CD4-positive, CD25-positive, alpha-beta regulatory T cell (primary cell): Measurements from ENCODE around the gene RASGRP3. TPM values are rescaled to one million over a fixed set of nuclear protein-coding genes. Genes with fewer than 3 reads are reported as not detected.

Experiments used
- ATAC-seq, 2 donors: fragments of 150-1000 bp; cut with Tn5 transposase; one replicate each; pipeline ENCODE4 v1.10.0; 2021; ENCODE audit warnings: low read depth in 2 of 2, moderate number of reproducible peaks in 2 of 2, moderate library complexity in 1 of 2
- DNase-seq, 3 donors: peaks; one replicate each; pipeline versions ENCODE4 v3.0.0 to v3.0.0-alpha.2; 2012 to 2022; ENCODE audit warnings: mixed read lengths in 1 of 3
- H3K27ac ChIP-seq: one replicate; pipeline ENCODE4 v1.7.0; 2013; ENCODE audit warnings: mild to moderate bottlenecking, low read length; ENCODE audit not compliant: insufficient read depth, poor library complexity, severe bottlenecking
- H3K27me3 ChIP-seq: one replicate; pipeline ENCODE4 v1.7.0; 2013; ENCODE audit warnings: low read length; ENCODE audit not compliant: control insufficient read depth, insufficient read depth
- H3K36me3 ChIP-seq: one replicate; pipeline ENCODE4 v1.7.0; 2013; ENCODE audit warnings: mild to moderate bottlenecking, low read length, moderate library complexity; ENCODE audit not compliant: control insufficient read depth, insufficient read depth
- H3K4me1 ChIP-seq: 2 replicates; pipeline ENCODE4 v1.7.0; 2013; ENCODE audit warnings: mild to moderate bottlenecking, low read length; ENCODE audit not compliant: insufficient read depth, control insufficient read depth, poor library complexity, severe bottlenecking
- H3K4me3 ChIP-seq: one replicate; pipeline ENCODE4 v1.7.0; 2013; ENCODE audit warnings: low read depth, mild to moderate bottlenecking, low read length, moderate library complexity
- H3K9me3 ChIP-seq, 2 experiments: 1 replicate in 1 of 2; 2 replicates in 1 of 2; pipeline ENCODE4 v1.7.0; 2013; ENCODE audit warnings: low read length in 2 of 2, mild to moderate bottlenecking in 1 of 2, moderate library complexity in 1 of 2; ENCODE audit not compliant: control insufficient read depth in 2 of 2
- H3K27ac Mint-ChIP-seq, 3 donors: one replicate each; pipeline ENCODE4 v1.8.0; 2020 to 2022; ENCODE audit warnings: mild to moderate bottlenecking in 3 of 3, mixed read lengths in 3 of 3, moderate library complexity in 2 of 3
- H3K27me3 Mint-ChIP-seq: one replicate; pipeline ENCODE4 v1.8.0; 2022; ENCODE audit warnings: mild to moderate bottlenecking, mixed read lengths
- H3K36me3 Mint-ChIP-seq: one replicate; pipeline ENCODE4 v1.8.0; 2020; ENCODE audit warnings: mixed read lengths
- H3K4me1 Mint-ChIP-seq, 4 donors: one replicate each; pipeline ENCODE4 v1.8.0; 2020 to 2022; ENCODE audit warnings: mixed read lengths in 4 of 4, mild to moderate bottlenecking in 1 of 4
- H3K4me3 Mint-ChIP-seq, 4 donors: one replicate each; pipeline ENCODE4 v1.8.0; 2020 to 2022; ENCODE audit warnings: mild to moderate bottlenecking in 4 of 4, mixed read lengths in 4 of 4, moderate library complexity in 3 of 4
- H3K9me3 Mint-ChIP-seq, 7 donors: one replicate each; pipeline ENCODE4 v1.8.0; 2020 to 2022; ENCODE audit warnings: mixed read lengths in 7 of 7, mild to moderate bottlenecking in 3 of 7, moderate library complexity in 2 of 7
- polyA plus RNA-seq, 4 donors: library from polyadenylated mRNA; unstranded; fragments of 300-500 nt; fragmentation: Illumina TruSeq; gene quantifications; one replicate each; pipeline ENCODE4 v1.2.3, GENCODE V29; 2021
- total RNA-seq: library from RNA; stranded (reverse); gene quantifications from one replicate; pipeline ENCODE4 v1.2.3, GENCODE V29; 2022

The RASGRP3 gene
- total and polyA plus RNA-seq, 5 donors from 2014 or later, result 2.8 to 9.1 (median 4.8) TPM

GRCh38 chr2:33521791-33522281, 45.4 kb downstream of the RASGRP3 start:
- Histone ChIP-seq H3K27me3 (no peaks in the 10 kb centered on the region), H3K27ac (no peak overlapping the region), H3K4me1 (no peaks in the 10 kb centered on the region), H3K36me3 (no peaks in the 10 kb centered on the region), H3K4me3 (no peak overlapping the region), H3K9me3 (no peaks in the 10 kb centered on the region)
- Mint-ChIP-seq H3K4me3 (no peak overlapping the region), H3K27ac (no peak overlapping the region), H3K36me3 (peaks cover 15% of the 10 kb centered on the region), H3K27me3 (no peaks in the 10 kb centered on the region), H3K9me3 (peaks cover 0 to 4% (median 0%) of the 10 kb centered on the region in 7 donors), H3K4me1 (peaks cover 0 to 8% (median 5%) of the 10 kb centered on the region in 4 donors)
- no peak for DNase-seq
- ATAC-seq, result no peak

- Histone ChIP-seq H3K27me3 (no peaks in the 10 kb centered on the region), H3K4me1 (no peaks in the 10 kb centered on the region), H3K27ac (no peak overlapping the region), H3K9me3 (no peaks in the 10 kb centered on the region), H3K4me3 (no peak overlapping the region), H3K36me3 (no peaks in the 10 kb centered on the region)
- peaks cover 0 to 4% (median 0%) of the 10 kb centered on the region in 7 donors for H3K9me3 Mint-ChIP-seq
- H3K36me3 Mint-ChIP-seq, result peaks cover 20% of the 10 kb centered on the region
- no peak overlapping the region for H3K27ac Mint-ChIP-seq
- ATAC-seq (no peak), DNase-seq (no peak)
- H3K4me1 Mint-ChIP-seq, result peaks cover 0 to 8% (median 5%) of the 10 kb centered on the region in 4 donors
- no peaks in the 10 kb centered on the region for H3K27me3 Mint-ChIP-seq
- H3K4me3 Mint-ChIP-seq, result no peak overlapping the region
These were observed 46.1 kb downstream of the RASGRP3 start for GRCh38 chr2:33522576-33522975.

- Mint-ChIP-seq H3K27me3 (no peaks in the 10 kb centered on the region), H3K36me3 (peaks cover 26% of the 10 kb centered on the region), H3K4me1 (peaks cover 0 to 8% (median 4%) of the 10 kb centered on the region in 4 donors), H3K27ac (no peak overlapping the region), H3K9me3 (peaks cover 0 to 4% (median 0%) of the 10 kb centered on the region in 7 donors), H3K4me3 (no peak overlapping the region)
- DNase-seq (no peak), ATAC-seq (no peak)
- Histone ChIP-seq H3K27ac (no peak overlapping the region), H3K4me1 (no peaks in the 10 kb centered on the region), H3K4me3 (no peak overlapping the region), H3K9me3 (no peaks in the 10 kb centered on the region), H3K36me3 (no peaks in the 10 kb centered on the region), H3K27me3 (no peaks in the 10 kb centered on the region)
These were observed 49.2 kb downstream of the RASGRP3 start for GRCh38 chr2:33525666-33526065.

GRCh38 chr2:33526132-33526531, 49.7 kb downstream of the RASGRP3 start:
- Mint-ChIP-seq H3K36me3 (peaks cover 28% of the 10 kb centered on the region), H3K4me3 (no peak overlapping the region), H3K9me3 (peaks cover 0 to 4% (median 0%) of the 10 kb centered on the region in 7 donors), H3K27me3 (no peaks in the 10 kb centered on the region), H3K27ac (no peak overlapping the region), H3K4me1 (peaks cover 0 to 8% (median 4%) of the 10 kb centered on the region in 4 donors)
- peak in 1 of 3 donors; percentile 16 for DNase-seq
- Histone ChIP-seq H3K27ac (no peak overlapping the region), H3K9me3 (no peaks in the 10 kb centered on the region), H3K4me1 (no peaks in the 10 kb centered on the region), H3K4me3 (no peak overlapping the region), H3K36me3 (no peaks in the 10 kb centered on the region), H3K27me3 (no peaks in the 10 kb centered on the region)
- ATAC-seq, result no peak

- Mint-ChIP-seq H3K36me3 (peaks cover 30% of the 10 kb centered on the region), H3K9me3 (peaks cover 0 to 4% (median 0%) of the 10 kb centered on the region in 7 donors), H3K4me3 (no peak overlapping the region), H3K27me3 (no peaks in the 10 kb centered on the region), H3K4me1 (peaks cover 0 to 8% (median 4%) of the 10 kb centered on the region in 4 donors), H3K27ac (no peak overlapping the region)
- ATAC-seq (no peak), DNase-seq (no peak)
- Histone ChIP-seq H3K9me3 (no peaks in the 10 kb centered on the region), H3K27ac (no peak overlapping the region), H3K27me3 (no peaks in the 10 kb centered on the region), H3K4me1 (no peaks in the 10 kb centered on the region), H3K36me3 (no peaks in the 10 kb centered on the region), H3K4me3 (no peak overlapping the region)
These were observed 50.5 kb downstream of the RASGRP3 start for GRCh38 chr2:33526921-33527320.

GRCh38 chr2:33528441-33528950, 52.0 kb downstream of the RASGRP3 start:
- Histone ChIP-seq H3K4me1 (no peaks in the 10 kb centered on the region), H3K4me3 (no peak overlapping the region), H3K27me3 (no peaks in the 10 kb centered on the region), H3K27ac (no peak overlapping the region), H3K9me3 (no peaks in the 10 kb centered on the region), H3K36me3 (no peaks in the 10 kb centered on the region)
- Mint-ChIP-seq H3K27ac (no peak overlapping the region), H3K9me3 (no peaks in the 10 kb centered on the region), H3K36me3 (peaks cover 23% of the 10 kb centered on the region), H3K4me3 (no peak overlapping the region), H3K4me1 (peaks cover 0 to 8% (median 4%) of the 10 kb centered on the region in 4 donors), H3K27me3 (no peaks in the 10 kb centered on the region)
- DNase-seq, result no peak
- no peak for ATAC-seq

GRCh38 chr2:33529771-33530481, 53.5 kb downstream of the RASGRP3 start:
- no peak overlapping the region for H3K4me3 ChIP-seq
- H3K4me1 Mint-ChIP-seq, result peaks cover 0 to 8% (median 4%) of the 10 kb centered on the region in 4 donors
- H3K36me3 ChIP-seq, result no peaks in the 10 kb centered on the region
- no peaks in the 10 kb centered on the region for H3K9me3 Mint-ChIP-seq
- H3K27ac ChIP-seq, result no peak overlapping the region
- no peaks in the 10 kb centered on the region for H3K27me3 Mint-ChIP-seq
- H3K36me3 Mint-ChIP-seq, result peaks cover 23% of the 10 kb centered on the region
- no peak for ATAC-seq
- no peaks in the 10 kb centered on the region for H3K27me3 ChIP-seq
- DNase-seq, result no peak
- no peak overlapping the region for H3K4me3 Mint-ChIP-seq
- no peaks in the 10 kb centered on the region for H3K4me1 ChIP-seq
- peak overlapping the region in 1 of 3 donors; percentile 14 for H3K27ac Mint-ChIP-seq
- H3K9me3 ChIP-seq, result no peaks in the 10 kb centered on the region
